ENCODE results near the gene NCOA3. TPM values are rescaled to one million over a fixed set of nuclear protein-coding genes. Genes with fewer than 3 reads are reported as not detected.
"Not testable (repeated sequence)": the region's sequence is repeated elsewhere in the genome, so short reads cannot be mapped to it uniquely, and the experiment has no call there.

NCOA3 gene
- total and polyA plus RNA-seq, 10 of the 15 experiments (the other 5 are each of a cell fraction or from before 2014, with no cell fraction given), result 16.9 to 96.2 (median 73.6) TPM

DNA sequence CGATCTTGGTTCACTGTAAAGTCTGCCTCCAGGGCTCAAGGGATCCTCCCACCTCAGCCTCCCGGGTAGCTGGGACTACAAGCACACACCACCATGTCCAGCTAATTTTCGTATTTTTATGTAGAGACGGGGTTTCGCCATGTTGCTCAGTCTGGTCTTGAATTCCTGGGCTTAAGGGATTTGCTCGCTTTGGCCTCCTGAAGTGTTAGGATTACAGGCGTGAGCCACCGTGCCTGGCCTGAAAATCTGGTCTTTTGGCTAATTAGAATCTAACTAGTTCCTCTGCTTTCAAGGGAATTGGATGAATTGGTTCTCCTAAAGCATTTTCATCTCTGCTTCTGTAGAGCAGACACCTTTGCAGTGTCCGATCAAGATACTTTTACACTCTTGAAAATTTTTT is 51.3 kb downstream of the NCOA3 start:
- ChIA-PET POLR2A (interaction anchor here (0.7 to 1.2 kb wide), 3 partner anchors 11 to 44 kb away, joined by 3 to 6 read pairs (median 5); no protein-coding TSS in a partner anchor), CTCF (interaction anchor here (0.6 to 1.2 kb wide), 2 partner anchors 8 to 14 kb away, joined by 3 read pairs; no protein-coding TSS in a partner anchor), RAD21 (ENCODE audit: unreplicated experiment) (interaction anchor here (1.0 kb wide), 1 partner anchor 8 kb away, joined by 4 read pairs; no protein-coding TSS in a partner anchor), SMC1A (ENCODE audit: uncharacterized antibody, unreplicated experiment) (interaction anchor here (1.0 to 1.1 kb wide), 2 partner anchors 61 to 143 kb away, joined by 3 to 4 read pairs; no protein-coding TSS in a partner anchor)
- Histone ChIP-seq H3K9me3 (replicated peaks; ENCODE audit: control insufficient read depth, insufficient read depth, low read length) (peaks cover 4% of the 10 kb centered on the region; the same call in 1 of the 3 replicates), H3K79me2 (ENCODE audit: control insufficient read depth, insufficient read depth, low read length) (peaks cover 73% of the 10 kb centered on the region), H3K27ac (ENCODE audit: control insufficient read depth, insufficient read depth) (no peak overlapping the region), H3K27me3 (replicated peaks in 1 of 2; ENCODE audit: control insufficient read depth in 2 of 2, insufficient read depth in 2 of 2, low read length in 1 of 2) (no peaks in the 10 kb centered on the region), H3K4me3 (no peak overlapping the region), H3K36me3 (ENCODE audit: control insufficient read depth in 2 of 2, insufficient read depth in 2 of 2, low read length in 1 of 2) (peaks cover 2 to 21% of the 10 kb centered on the region in 2 experiments), H3K4me1 (ENCODE audit: control insufficient read depth, insufficient read depth, low read length) (no peaks in the 10 kb centered on the region), H4K20me1 (ENCODE audit: control insufficient read depth, insufficient read depth) (no peaks in the 10 kb centered on the region), H3K9ac (ENCODE audit: control insufficient read depth, insufficient read depth, low read length) (no peak overlapping the region), H3K4me2 (ENCODE audit: control insufficient read depth, insufficient read depth) (no peak overlapping the region), H2AFZ (ENCODE audit: control insufficient read depth, low read depth, low read length) (no peak overlapping the region)
- no peak for DNase-seq (ENCODE audit: low read depth, low spot score)
- FAIRE-seq, result no peak
- 97% methylated on average over 9 of the region's 9 CpGs for WGBS (ENCODE audit: insufficient coverage, insufficient replicate concordance, low lambda C conversion rate, missing lambda C conversion rate)
- no TSS peak for BruUV-seq (replicated peaks)
- in situ Hi-C loops (cut with MboI), result no loop called here
- no peak for TF ChIP-seq STAT3 (IDR thresholded peaks at IDR 0.05; ENCODE audit: low read depth, low read length)
- TF ChIP-seq ETV6 (conservative IDR thresholded peaks at IDR 0.05 in 1 of 2, IDR thresholded peaks at IDR 0.05 in 1 of 2; ENCODE audit: borderline replicate concordance in 1 of 2, low read depth in 1 of 2), result 0 out of 4 replicates have a peak, but pooled peaks of 1 of the 2 experiments have one; percentile 17
- TF ChIP-seq FOXM1 (IDR thresholded peaks at IDR 0.05; ENCODE audit: low read depth, low read length), result no peak
- TF ChIP-seq, protein P1, sequence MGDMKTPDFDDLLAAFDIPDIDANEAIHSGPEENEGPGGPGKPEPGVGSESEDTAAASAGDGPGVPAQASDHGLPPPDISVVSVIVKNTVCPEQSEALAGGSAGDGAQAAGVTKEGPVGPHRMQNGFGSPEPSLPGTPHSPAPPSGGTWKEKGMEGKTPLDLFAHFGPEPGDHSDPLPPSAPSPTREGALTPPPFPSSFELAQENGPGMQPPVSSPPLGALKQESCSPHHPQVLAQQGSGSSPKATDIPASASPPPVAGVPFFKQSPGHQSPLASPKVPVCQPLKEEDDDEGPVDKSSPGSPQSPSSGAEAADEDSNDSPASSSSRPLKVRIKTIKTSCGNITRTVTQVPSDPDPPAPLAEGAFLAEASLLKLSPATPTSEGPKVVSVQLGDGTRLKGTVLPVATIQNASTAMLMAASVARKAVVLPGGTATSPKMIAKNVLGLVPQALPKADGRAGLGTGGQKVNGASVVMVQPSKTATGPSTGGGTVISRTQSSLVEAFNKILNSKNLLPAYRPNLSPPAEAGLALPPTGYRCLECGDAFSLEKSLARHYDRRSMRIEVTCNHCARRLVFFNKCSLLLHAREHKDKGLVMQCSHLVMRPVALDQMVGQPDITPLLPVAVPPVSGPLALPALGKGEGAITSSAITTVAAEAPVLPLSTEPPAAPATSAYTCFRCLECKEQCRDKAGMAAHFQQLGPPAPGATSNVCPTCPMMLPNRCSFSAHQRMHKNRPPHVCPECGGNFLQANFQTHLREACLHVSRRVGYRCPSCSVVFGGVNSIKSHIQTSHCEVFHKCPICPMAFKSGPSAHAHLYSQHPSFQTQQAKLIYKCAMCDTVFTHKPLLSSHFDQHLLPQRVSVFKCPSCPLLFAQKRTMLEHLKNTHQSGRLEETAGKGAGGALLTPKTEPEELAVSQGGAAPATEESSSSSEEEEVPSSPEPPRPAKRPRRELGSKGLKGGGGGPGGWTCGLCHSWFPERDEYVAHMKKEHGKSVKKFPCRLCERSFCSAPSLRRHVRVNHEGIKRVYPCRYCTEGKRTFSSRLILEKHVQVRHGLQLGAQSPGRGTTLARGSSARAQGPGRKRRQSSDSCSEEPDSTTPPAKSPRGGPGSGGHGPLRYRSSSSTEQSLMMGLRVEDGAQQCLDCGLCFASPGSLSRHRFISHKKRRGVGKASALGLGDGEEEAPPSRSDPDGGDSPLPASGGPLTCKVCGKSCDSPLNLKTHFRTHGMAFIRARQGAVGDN (IDR thresholded peaks at IDR 0.05), result no peak
- intact Hi-C loops (cut with micrococcal nuclease; ENCODE audit: unreplicated experiment), result no loop called here
- no peak for ATAC-seq

DNA sequence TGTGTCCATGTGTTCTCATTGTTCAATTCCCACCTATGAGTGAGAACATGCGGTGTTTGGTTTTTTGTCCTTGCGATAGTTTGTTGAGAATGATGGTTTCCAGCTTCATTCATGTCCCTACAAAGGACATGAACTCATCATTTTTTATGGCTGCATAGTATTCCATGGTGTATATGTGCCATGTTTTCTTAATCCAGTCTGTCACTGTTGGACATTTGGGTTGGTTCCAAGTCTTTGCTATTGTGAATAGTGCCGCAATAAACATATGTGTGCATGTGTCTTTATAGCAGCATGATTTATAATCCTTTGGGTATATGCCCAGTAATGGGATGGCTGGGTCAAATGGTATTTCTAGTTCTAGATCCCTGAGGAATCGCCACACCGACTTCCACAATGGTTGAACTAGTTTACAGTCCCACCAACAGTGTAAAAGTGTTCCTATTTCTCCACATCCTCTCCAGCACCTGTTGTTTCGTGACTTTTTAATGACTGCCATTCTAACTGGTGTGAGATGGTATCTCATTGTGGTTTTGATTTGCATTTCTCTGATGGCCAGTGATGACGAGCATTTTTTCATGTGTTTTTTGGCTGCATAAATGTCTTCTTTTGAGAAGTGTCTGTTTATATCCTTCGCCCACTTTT is 52.0 kb downstream of the NCOA3 start:
- 100% methylated on average over 2 of the region's 8 CpGs for WGBS (ENCODE audit: insufficient coverage, insufficient replicate concordance, low lambda C conversion rate, missing lambda C conversion rate)
- H3K27ac ChIP-seq (ENCODE audit: control insufficient read depth, insufficient read depth); H3K4me2 ChIP-seq (ENCODE audit: control insufficient read depth, insufficient read depth); H3K27me3 ChIP-seq (replicated peaks in 1 of 2; ENCODE audit: control insufficient read depth in 2 of 2, insufficient read depth in 2 of 2, low read length in 1 of 2); H3K4me3 ChIP-seq; DNase-seq (ENCODE audit: low read depth, low spot score); FAIRE-seq; RAD21 ChIA-PET (ENCODE audit: unreplicated experiment); POLR2A ChIA-PET; H3K9ac ChIP-seq (ENCODE audit: control insufficient read depth, insufficient read depth, low read length); intact Hi-C loops (cut with micrococcal nuclease; ENCODE audit: unreplicated experiment); H3K9me3 ChIP-seq (replicated peaks; ENCODE audit: control insufficient read depth, insufficient read depth, low read length); in situ Hi-C loops (cut with MboI); SMC1A ChIA-PET (ENCODE audit: uncharacterized antibody, unreplicated experiment); ATAC-seq; H4K20me1 ChIP-seq (ENCODE audit: control insufficient read depth, insufficient read depth); BruUV-seq (replicated peaks); H3K4me1 ChIP-seq (ENCODE audit: control insufficient read depth, insufficient read depth, low read length); H2AFZ ChIP-seq (ENCODE audit: control insufficient read depth, low read depth, low read length): not testable (repeated sequence)
- Histone ChIP-seq H3K36me3 (ENCODE audit: control insufficient read depth in 2 of 2, insufficient read depth in 2 of 2, low read length in 1 of 2) (peaks cover 2 to 21% of the 10 kb centered on the region in 2 experiments), H3K79me2 (ENCODE audit: control insufficient read depth, insufficient read depth, low read length) (peaks cover 74% of the 10 kb centered on the region)
- CTCF ChIA-PET, result interaction anchor here (1.2 kb wide), 1 partner anchor 14 kb away, joined by 3 read pairs; no protein-coding TSS in a partner anchor

All from GM12878 (cell line).